DND-41 (cell line): ENCODE results near the gene ZNF112.

Experiments used
- ATAC-seq: fragments of 200-7000 bp; cut with Tn5 transposase; 3 replicates; pipeline ENCODE4 v1.9.1; 2021; ENCODE audit warnings: low read depth; ENCODE audit not compliant: insufficient read depth
- DNase-seq: peaks from one replicate; pipeline ENCODE4 v3.0.0-alpha.2; 2020
- H2AFZ ChIP-seq: 2 replicates; pipeline ENCODE4 v1.6.0; 2012; ENCODE audit warnings: low read depth, low read length
- H3K27ac ChIP-seq: 2 replicates; pipeline ENCODE4 v1.5.1; 2012; ENCODE audit warnings: low read length, inconsistent platforms
- H3K27me3 ChIP-seq: fragments of 200-600 bp; sonication (generic); 2 replicates; pipeline ENCODE4 v1.6.0; 2012; ENCODE audit warnings: low read length, mild to moderate bottlenecking, inconsistent platforms; ENCODE audit not compliant: insufficient read depth, poor library complexity
- H3K36me3 ChIP-seq: 2 replicates; pipeline ENCODE4 v1.5.1; 2012; ENCODE audit warnings: low read length, inconsistent platforms; ENCODE audit not compliant: insufficient read depth
- H3K4me1 ChIP-seq: 2 replicates; pipeline ENCODE4 v1.5.1; 2012; ENCODE audit warnings: mild to moderate bottlenecking, low read length; ENCODE audit not compliant: insufficient read depth
- H3K4me2 ChIP-seq: 2 replicates; pipeline ENCODE4 v1.6.0; 2012; ENCODE audit warnings: mild to moderate bottlenecking, moderate library complexity, low read length, inconsistent platforms; ENCODE audit not compliant: insufficient read depth
- H3K4me3 ChIP-seq, 2 experiments: fragments of 200-600 bp in 1 of 2; shearing (Covaris generic) in 1 of 2; 2 replicates each; pipeline ENCODE4 v1.5.1; 2012 to 2016; ENCODE audit warnings: inconsistent platforms in 2 of 2, low read length in 2 of 2, mild to moderate bottlenecking in 2 of 2, low read depth in 1 of 2, moderate library complexity in 1 of 2
- H3K79me2 ChIP-seq: 2 replicates; pipeline ENCODE4 v1.6.0; 2012; ENCODE audit warnings: low read length, inconsistent platforms; ENCODE audit not compliant: insufficient read depth
- H3K9ac ChIP-seq: 2 replicates; pipeline ENCODE4 v1.6.0; 2012; ENCODE audit warnings: low read depth, mild to moderate bottlenecking, inconsistent platforms, low read length, moderate library complexity
- H3K9me3 ChIP-seq: 2 replicates; pipeline ENCODE4 v1.5.1; 2012; ENCODE audit warnings: low read length, moderate library complexity, mild to moderate bottlenecking, inconsistent platforms; ENCODE audit not compliant: insufficient read depth, severe bottlenecking
- H4K20me1 ChIP-seq: 2 replicates; pipeline ENCODE4 v1.6.0; 2012; ENCODE audit warnings: low read length; ENCODE audit not compliant: insufficient read depth
- CTCF ChIP-seq: IDR thresholded peaks from 2 replicates; pipeline ENCODE4 v1.5.1; 2012; ENCODE audit warnings: borderline replicate concordance, low read length, moderate library complexity, mild to moderate bottlenecking; ENCODE audit not compliant: poor library complexity, severe bottlenecking; ENCODE audit errors: extremely low read depth
- EZH2 ChIP-seq: IDR thresholded peaks from 3 replicates; pipeline ENCODE4 v1.6.1; 2012; ENCODE audit warnings: borderline replicate concordance, low read depth, mild to moderate bottlenecking, moderate library complexity, low read length, inconsistent platforms; ENCODE audit not compliant: severe bottlenecking

The ZNF112 gene

DNA sequence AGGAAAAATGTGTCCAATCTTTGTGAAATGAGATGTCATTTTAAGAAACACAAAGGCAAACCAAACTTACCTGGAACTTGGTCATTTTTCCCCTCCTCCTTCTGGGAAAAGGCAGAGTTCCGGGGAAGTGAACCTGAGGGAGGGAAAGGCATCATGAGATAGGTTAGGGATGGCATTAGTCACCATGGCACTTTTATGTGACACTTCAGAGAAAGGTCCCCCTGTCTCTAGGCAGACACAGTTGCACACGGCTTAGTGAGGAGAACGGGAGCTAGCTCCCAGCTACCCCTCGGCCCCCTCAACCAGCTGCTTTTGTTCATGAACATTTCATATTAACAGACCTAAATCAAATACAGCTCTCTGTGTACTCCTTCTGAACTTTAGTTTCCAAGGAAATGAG is 53.2 kb downstream of the ZNF112 start:
- Histone ChIP-seq H2AFZ (no peak overlapping the region), H3K4me2 (peak overlapping the region; percentile 79), H4K20me1 (no peaks in the 10 kb centered on the region), H3K9me3 (peaks cover 12% of the 10 kb centered on the region), H3K36me3 (peaks cover 40% of the 10 kb centered on the region), H3K4me3 (peak overlapping the region in 1 of 2 experiments; percentile 78; a peak in 1 of 4 replicates), H3K79me2 (peaks cover 14% of the 10 kb centered on the region), H3K4me1 (peaks cover 18% of the 10 kb centered on the region), H3K27ac (no peak overlapping the region), H3K9ac (peak overlapping the region; percentile 63; the same call in 1 of the 2 replicates), H3K27me3 (no peaks in the 10 kb centered on the region)
- ATAC-seq: no peak
- TF ChIP-seq EZH2: no peak
- TF ChIP-seq CTCF: no peak
- DNase-seq: no peak

DNA sequence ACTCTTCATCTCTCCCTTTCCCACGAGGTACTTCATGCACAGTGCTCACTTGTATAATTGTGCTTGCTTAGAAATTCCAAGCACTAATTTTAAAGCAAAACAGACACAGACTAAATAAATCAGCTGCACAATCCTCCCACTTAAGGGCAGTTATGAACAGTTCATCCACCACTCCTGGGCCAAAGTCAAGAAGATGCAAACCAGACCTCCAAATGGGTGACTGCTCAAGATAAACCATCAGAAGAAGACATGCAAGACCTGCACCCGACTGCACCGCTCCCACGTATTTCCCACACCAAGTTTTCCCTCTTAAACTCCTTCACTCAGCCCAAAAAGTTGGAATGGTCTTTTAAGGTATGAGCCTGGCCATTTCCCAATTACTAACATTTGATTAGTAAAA is 71.5 kb downstream of the ZNF112 start:
- H3K4me1 ChIP-seq: no peaks in the 10 kb centered on the region
- DNase-seq: no peak
- H3K9me3 ChIP-seq: peaks cover 7% of the 10 kb centered on the region
- H2AFZ ChIP-seq: no peak overlapping the region
- no peaks in the 10 kb centered on the region for H4K20me1 ChIP-seq
- no peaks in the 10 kb centered on the region for H3K27me3 ChIP-seq
- no peak overlapping the region for H3K9ac ChIP-seq
- H3K4me3 ChIP-seq: no peak overlapping the region
- no peak overlapping the region for H3K4me2 ChIP-seq
- H3K36me3 ChIP-seq: peaks cover 32% of the 10 kb centered on the region
- TF ChIP-seq EZH2 (no peak), CTCF (no peak)
- H3K27ac ChIP-seq: no peak overlapping the region
- no peaks in the 10 kb centered on the region for H3K79me2 ChIP-seq
- ATAC-seq: no peak

GRCh38 chr19:44282846-44283245 is 73.6 kb downstream of the ZNF112 start:
- ATAC-seq (no peak), DNase-seq (no peak)
- H3K4me1 ChIP-seq: no peaks in the 10 kb centered on the region
- no peak overlapping the region for H3K27ac ChIP-seq
- no peak overlapping the region for H2AFZ ChIP-seq
- TF ChIP-seq EZH2 (no peak), CTCF (no peak)
- no peak overlapping the region for H3K4me2 ChIP-seq
- H3K9ac ChIP-seq: no peak overlapping the region
- no peaks in the 10 kb centered on the region for H3K79me2 ChIP-seq
- H3K36me3 ChIP-seq: peaks cover 11% of the 10 kb centered on the region
- no peaks in the 10 kb centered on the region for H3K27me3 ChIP-seq
- no peak overlapping the region for H3K4me3 ChIP-seq
- no peaks in the 10 kb centered on the region for H4K20me1 ChIP-seq
- peaks cover 3% of the 10 kb centered on the region for H3K9me3 ChIP-seq

GRCh38 chr19:44280916-44281315 is 75.6 kb downstream of the ZNF112 start:
- TF ChIP-seq CTCF: no peak
- no peak for TF ChIP-seq EZH2
- Histone ChIP-seq H3K36me3 (no peaks in the 10 kb centered on the region), H3K27ac (no peak overlapping the region), H3K4me3 (no peak overlapping the region), H3K4me1 (no peaks in the 10 kb centered on the region), H3K4me2 (no peak overlapping the region), H4K20me1 (no peaks in the 10 kb centered on the region), H2AFZ (no peak overlapping the region), H3K27me3 (no peaks in the 10 kb centered on the region), H3K9me3 (no peaks in the 10 kb centered on the region), H3K79me2 (no peaks in the 10 kb centered on the region), H3K9ac (no peak overlapping the region)
- ATAC-seq: no peak
- no peak for DNase-seq
